Measurements from ENCODE around the gene TIMM22.

DNA sequence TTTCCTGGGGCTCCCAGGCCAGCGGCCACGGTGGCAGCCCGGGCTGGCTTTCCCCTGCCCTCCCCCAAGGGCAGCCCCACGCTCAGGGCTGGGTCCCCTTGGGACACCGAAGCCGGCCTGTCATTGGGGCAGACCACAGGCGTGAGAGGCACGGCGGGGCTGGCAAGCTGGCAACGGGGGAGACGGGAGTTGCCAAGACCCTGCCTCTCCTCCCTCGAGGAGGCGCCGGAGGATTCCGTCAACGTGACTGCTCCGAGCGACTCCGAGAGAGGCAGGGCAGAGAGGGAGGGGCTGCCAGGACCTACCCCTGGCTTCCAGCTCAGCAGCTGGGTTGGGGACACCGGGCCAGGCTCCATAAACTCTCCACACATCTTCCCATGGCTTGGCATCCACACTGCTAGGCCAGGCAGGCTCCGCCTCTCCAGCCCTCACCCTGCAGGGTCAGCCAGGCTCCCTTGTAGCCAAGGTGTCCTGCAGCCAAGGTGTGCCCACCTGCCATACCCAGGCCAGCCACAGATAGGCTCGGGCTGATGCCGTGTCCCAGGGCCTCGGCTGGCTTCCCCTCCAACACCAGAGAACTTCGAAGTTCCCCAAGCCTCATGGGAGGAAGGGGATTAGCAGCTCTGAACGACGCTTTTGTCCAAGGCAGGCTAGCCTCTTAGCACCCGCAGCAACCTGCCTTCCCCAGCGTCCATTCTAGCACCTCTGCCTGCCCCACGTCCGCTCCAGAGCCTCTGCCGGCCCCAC lies 25.5 kb downstream of the TIMM22 start:
- no peak for TF ChIP-seq HOXC10 (CRISPR knock-in tag; IDR thresholded peaks at IDR 0.05)
- TF ChIP-seq ZNF629 (tag by site-specific recombination; IDR thresholded peaks at IDR 0.05), result no peak
- no peak for TF ChIP-seq ZNF157 (tag by site-specific recombination; IDR thresholded peaks at IDR 0.05)
- no peak for TF ChIP-seq SP7 (tag by site-specific recombination; IDR thresholded peaks at IDR 0.05)
- TF ChIP-seq ZNF24 (tag by site-specific recombination; IDR thresholded peaks at IDR 0.05), result no peak

Measured in HEK293 (cell line).